ENCODE results near the gene M1AP. TPM values are rescaled to one million over a fixed set of nuclear protein-coding genes. Genes with fewer than 3 reads are reported as not detected.

M1AP gene
- total RNA-seq, 2 experiments from 2014 or later, result not detected

GRCh38 chr2:74567881-74568280 is 80.2 kb downstream of the M1AP start:
- intact Hi-C loops (cut with micrococcal nuclease), result no loop called here
- DNase-seq, result no peak
- H3K9me3 Mint-ChIP-seq, result no peaks in the 10 kb centered on the region
- H3K4me3 Mint-ChIP-seq, result no peak overlapping the region
- ChIA-PET CTCF (interaction anchor here (1.1 to 2.9 kb wide), 5 partner anchors 19 to 176 kb away, joined by 3 to 15 read pairs (median 4); partner anchors contain the start of genes CCDC142 and TTC31), POLR2A (interaction anchor here (0.7 to 2.3 kb wide), 4 partner anchors 11 to 113 kb away, joined by 3 to 11 read pairs (median 6); partner anchors contain the start of genes DOK1, INO80B and LOXL3)
- no peak overlapping the region for H3K27ac Mint-ChIP-seq
- no peaks in the 10 kb centered on the region for H3K36me3 Mint-ChIP-seq (ENCODE audit: low read depth)
- ATAC-seq, result no peak
- H3K4me1 Mint-ChIP-seq (ENCODE audit: low read depth), result peaks cover 32% of the 10 kb centered on the region
- peaks cover 10% of the 10 kb centered on the region for H3K27me3 Mint-ChIP-seq
- no peak for TF ChIP-seq CTCF (IDR thresholded peaks at IDR 0.05)

- Mint-ChIP-seq H3K4me1 (ENCODE audit: low read depth) (peaks cover 30% of the 10 kb centered on the region), H3K4me3 (peak overlapping the region; percentile 22), H3K36me3 (ENCODE audit: low read depth) (no peaks in the 10 kb centered on the region), H3K9me3 (no peaks in the 10 kb centered on the region), H3K27ac (peak overlapping the region; percentile 82), H3K27me3 (peaks cover 16% of the 10 kb centered on the region)
- DNase-seq (no peak), ATAC-seq (peak; percentile 64)
- TF ChIP-seq CTCF (IDR thresholded peaks at IDR 0.05), result no peak
- intact Hi-C loops (cut with micrococcal nuclease), result no loop called here
- ChIA-PET CTCF (interaction anchor here (0.8 to 2.9 kb wide), 9 partner anchors 10 to 175 kb away, joined by 3 to 15 read pairs (median 3); partner anchors contain the start of genes CCDC142 and TTC31), POLR2A (interaction anchor here (0.7 to 2.3 kb wide), 8 partner anchors 10 to 94 kb away, joined by 3 to 11 read pairs (median 4); partner anchors contain the start of genes DOK1, LOXL3, MRPL53 and TLX2)
Measured at GRCh38 chr2:74566754-74567085, 81.4 kb downstream of the M1AP start.

- peak; percentile 52 for ATAC-seq
- intact Hi-C loops (cut with micrococcal nuclease), result no loop called here
- ChIA-PET POLR2A (interaction anchor here (0.7 to 2.3 kb wide), 7 partner anchors 9 to 94 kb away, joined by 3 to 11 read pairs (median 4); partner anchors contain the start of genes DOK1, LOXL3, MRPL53 and TLX2), CTCF (interaction anchor here (0.8 to 2.9 kb wide), 6 partner anchors 11 to 34 kb away, joined by 3 to 15 read pairs (median 4); no protein-coding TSS in a partner anchor)
- peaks cover 21% of the 10 kb centered on the region for H3K27me3 Mint-ChIP-seq
- peak overlapping the region; percentile 82 for H3K27ac Mint-ChIP-seq
- peaks cover 30% of the 10 kb centered on the region for H3K4me1 Mint-ChIP-seq (ENCODE audit: low read depth)
- peak overlapping the region; percentile 22 for H3K4me3 Mint-ChIP-seq
- no peaks in the 10 kb centered on the region for H3K9me3 Mint-ChIP-seq
- TF ChIP-seq CTCF (IDR thresholded peaks at IDR 0.05), result no peak
- DNase-seq, result peak; percentile 51
- no peaks in the 10 kb centered on the region for H3K36me3 Mint-ChIP-seq (ENCODE audit: low read depth)
Measured at GRCh38 chr2:74566076-74566753, 81.9 kb downstream of the M1AP start.

GRCh38 chr2:74564222-74564621 is 83.9 kb downstream of the M1AP start:
- Mint-ChIP-seq H3K27ac (no peak overlapping the region), H3K36me3 (ENCODE audit: low read depth) (no peaks in the 10 kb centered on the region), H3K9me3 (no peaks in the 10 kb centered on the region), H3K4me1 (ENCODE audit: low read depth) (peaks cover 31% of the 10 kb centered on the region), H3K27me3 (peaks cover 26% of the 10 kb centered on the region), H3K4me3 (no peak overlapping the region)
- ATAC-seq (no peak), DNase-seq (no peak)
- TF ChIP-seq CTCF (IDR thresholded peaks at IDR 0.05), result no peak
- ChIA-PET POLR2A (interaction anchor here (0.7 kb wide), 1 partner anchor 54 kb away, joined by 3 read pairs; no protein-coding TSS in a partner anchor), CTCF (interaction anchor here (0.7 to 1.3 kb wide), 3 partner anchors 22 to 35 kb away, joined by 3 to 4 read pairs (median 3); partner anchors contain the start of genes AUP1 and HTRA2)
- intact Hi-C loops (cut with micrococcal nuclease), result no loop called here

All from activated CD8-positive, alpha-beta T cell treated with anti-CD3 and anti-CD28 coated beads for 36 hours (primary cell).